Osteocyte (in vitro differentiated cells): ENCODE results near the gene WDR20. TPM values are rescaled to one million over a fixed set of nuclear protein-coding genes. Genes with fewer than 3 reads are reported as not detected.

Experiments used
- DNase-seq: peaks from one replicate; pipeline ENCODE4 v3.0.0; 2021; ENCODE audit warnings: mixed read lengths; ENCODE audit not compliant: unreplicated experiment; ENCODE audit errors: extremely low spot score
- H3K27ac Mint-ChIP-seq: one replicate; pipeline ENCODE4 v1.8.0; 2021; ENCODE audit warnings: mild to moderate bottlenecking, mixed read lengths; ENCODE audit not compliant: unreplicated experiment
- H3K27me3 Mint-ChIP-seq: one replicate; pipeline ENCODE4 v1.8.0; 2021; ENCODE audit warnings: mixed read lengths; ENCODE audit not compliant: unreplicated experiment
- H3K36me3 Mint-ChIP-seq: one replicate; pipeline ENCODE4 v1.8.0; 2021; ENCODE audit warnings: mixed read lengths; ENCODE audit not compliant: unreplicated experiment
- H3K4me1 Mint-ChIP-seq: one replicate; pipeline ENCODE4 v1.8.0; 2021; ENCODE audit warnings: mixed read lengths; ENCODE audit not compliant: unreplicated experiment
- H3K4me3 Mint-ChIP-seq: one replicate; pipeline ENCODE4 v1.8.0; 2021; ENCODE audit warnings: mild to moderate bottlenecking, moderate library complexity, mixed read lengths; ENCODE audit not compliant: unreplicated experiment
- H3K9me3 Mint-ChIP-seq: one replicate; pipeline ENCODE4 v1.8.0; 2021; ENCODE audit warnings: mixed read lengths; ENCODE audit not compliant: unreplicated experiment
- CTCF ChIP-seq: fragments of 200-600 bp; sonication (generic); IDR thresholded peaks from 2 replicates; pipeline ENCODE4 v1.5.0; 2021; ENCODE audit warnings: antibody characterized with exemption, mild to moderate bottlenecking, moderate library complexity
- total RNA-seq: library from RNA; stranded (reverse); gene quantifications from 2 replicates; pipeline ENCODE4 v1.2.1, GENCODE V29; 2021

Gene WDR20
- total RNA-seq, 1 donor from 2014 or later = 27.4 TPM

- H3K4me3 Mint-ChIP-seq = no peak overlapping the region
- no peaks in the 10 kb centered on the region for H3K27me3 Mint-ChIP-seq
- no peaks in the 10 kb centered on the region for H3K36me3 Mint-ChIP-seq
- peak overlapping the region; percentile 25 for H3K27ac Mint-ChIP-seq
- H3K9me3 Mint-ChIP-seq = no peaks in the 10 kb centered on the region
- TF ChIP-seq CTCF = no peak
- DNase-seq = no peak
- peaks cover 54% of the 10 kb centered on the region for H3K4me1 Mint-ChIP-seq
These were observed 43.4 kb downstream of the WDR20 start for GRCh38 chr14:102182936-102183619.

GRCh38 chr14:102183886-102184285, 44.2 kb downstream of the WDR20 start:
- no peaks in the 10 kb centered on the region for H3K27me3 Mint-ChIP-seq
- H3K27ac Mint-ChIP-seq = no peak overlapping the region
- H3K36me3 Mint-ChIP-seq = no peaks in the 10 kb centered on the region
- no peaks in the 10 kb centered on the region for H3K9me3 Mint-ChIP-seq
- DNase-seq = no peak
- TF ChIP-seq CTCF = no peak
- no peak overlapping the region for H3K4me3 Mint-ChIP-seq
- peaks cover 54% of the 10 kb centered on the region for H3K4me1 Mint-ChIP-seq

- no peak overlapping the region for H3K27ac Mint-ChIP-seq
These were observed 44.8 kb downstream of the WDR20 start for GRCh38 chr14:102184316-102185035.

GRCh38 chr14:102185360-102185759, 45.7 kb downstream of the WDR20 start:
- DNase-seq = no peak
- H3K27me3 Mint-ChIP-seq = no peaks in the 10 kb centered on the region
- H3K9me3 Mint-ChIP-seq = no peaks in the 10 kb centered on the region
- peaks cover 56% of the 10 kb centered on the region for H3K4me1 Mint-ChIP-seq
- no peaks in the 10 kb centered on the region for H3K36me3 Mint-ChIP-seq
- no peak overlapping the region for H3K4me3 Mint-ChIP-seq
- TF ChIP-seq CTCF = no peak
- H3K27ac Mint-ChIP-seq = no peak overlapping the region

More at GRCh38 chr14:102184316-102185035, 44.8 kb downstream of the WDR20 start:
- Mint-ChIP-seq H3K27me3 (no peaks in the 10 kb centered on the region), H3K9me3 (no peaks in the 10 kb centered on the region), H3K36me3 (no peaks in the 10 kb centered on the region), H3K4me3 (no peak overlapping the region), H3K4me1 (peaks cover 54% of the 10 kb centered on the region)
- DNase-seq = no peak
- no peak for TF ChIP-seq CTCF

- Mint-ChIP-seq H3K4me1 (peaks cover 53% of the 10 kb centered on the region), H3K36me3 (no peaks in the 10 kb centered on the region), H3K27me3 (no peaks in the 10 kb centered on the region), H3K9me3 (no peaks in the 10 kb centered on the region), H3K4me3 (peak overlapping the region; percentile 30), H3K27ac (peak overlapping the region; percentile 95)
- TF ChIP-seq CTCF = no peak
- DNase-seq = no peak
These were observed 47.3 kb downstream of the WDR20 start for GRCh38 chr14:102187044-102187443.
